ENCODE data around the gene ACAA2.

- TF ChIP-seq, protein P1, sequence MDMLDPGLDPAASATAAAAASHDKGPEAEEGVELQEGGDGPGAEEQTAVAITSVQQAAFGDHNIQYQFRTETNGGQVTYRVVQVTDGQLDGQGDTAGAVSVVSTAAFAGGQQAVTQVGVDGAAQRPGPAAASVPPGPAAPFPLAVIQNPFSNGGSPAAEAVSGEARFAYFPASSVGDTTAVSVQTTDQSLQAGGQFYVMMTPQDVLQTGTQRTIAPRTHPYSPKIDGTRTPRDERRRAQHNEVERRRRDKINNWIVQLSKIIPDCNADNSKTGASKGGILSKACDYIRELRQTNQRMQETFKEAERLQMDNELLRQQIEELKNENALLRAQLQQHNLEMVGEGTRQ (IDR thresholded peaks at IDR 0.05; ENCODE audit: borderline replicate concordance, low read depth, low read length) = no peak
- TF ChIP-seq ESRRA (IDR thresholded peaks at IDR 0.05; ENCODE audit: low read length) (no peak), CTCF (IDR thresholded peaks at IDR 0.05 in 2 of 3, conservative IDR thresholded peaks at IDR 0.05 in 1 of 3; ENCODE audit: control insufficient read depth in 2 of 3, extremely low read depth in 1 of 3, insufficient read depth in 1 of 3, low read depth in 3 of 3, low read length in 3 of 3) (no peak), RFX5 (IDR thresholded peaks at IDR 0.05; ENCODE audit: low read depth, low read length) (no peak), MEF2B (IDR thresholded peaks at IDR 0.05; ENCODE audit: partially characterized antibody, poor library complexity, severe bottlenecking) (no peak), EP300 (IDR thresholded peaks at IDR 0.05; ENCODE audit: borderline replicate concordance in 1 of 2, control insufficient read depth in 1 of 2, low read depth in 2 of 2, low read length in 2 of 2) (no peak), NFXL1 (IDR thresholded peaks at IDR 0.05; ENCODE audit: borderline replicate concordance) (no peak), POLR2A (IDR thresholded peaks at IDR 0.05; ENCODE audit: low read depth, low read length) (no peak), SP1 (IDR thresholded peaks at IDR 0.05; ENCODE audit: low read depth, low read length) (no peak), TCF3 (IDR thresholded peaks at IDR 0.05; ENCODE audit: borderline replicate concordance, insufficient read depth, low read depth, low read length) (no peak), E4F1 (IDR thresholded peaks at IDR 0.05; ENCODE audit: borderline replicate concordance, partially characterized antibody) (no peak), NRF1 (conservative IDR thresholded peaks at IDR 0.05; ENCODE audit: low read depth, low read length) (no peak)
- TF ChIP-seq, protein P2, sequence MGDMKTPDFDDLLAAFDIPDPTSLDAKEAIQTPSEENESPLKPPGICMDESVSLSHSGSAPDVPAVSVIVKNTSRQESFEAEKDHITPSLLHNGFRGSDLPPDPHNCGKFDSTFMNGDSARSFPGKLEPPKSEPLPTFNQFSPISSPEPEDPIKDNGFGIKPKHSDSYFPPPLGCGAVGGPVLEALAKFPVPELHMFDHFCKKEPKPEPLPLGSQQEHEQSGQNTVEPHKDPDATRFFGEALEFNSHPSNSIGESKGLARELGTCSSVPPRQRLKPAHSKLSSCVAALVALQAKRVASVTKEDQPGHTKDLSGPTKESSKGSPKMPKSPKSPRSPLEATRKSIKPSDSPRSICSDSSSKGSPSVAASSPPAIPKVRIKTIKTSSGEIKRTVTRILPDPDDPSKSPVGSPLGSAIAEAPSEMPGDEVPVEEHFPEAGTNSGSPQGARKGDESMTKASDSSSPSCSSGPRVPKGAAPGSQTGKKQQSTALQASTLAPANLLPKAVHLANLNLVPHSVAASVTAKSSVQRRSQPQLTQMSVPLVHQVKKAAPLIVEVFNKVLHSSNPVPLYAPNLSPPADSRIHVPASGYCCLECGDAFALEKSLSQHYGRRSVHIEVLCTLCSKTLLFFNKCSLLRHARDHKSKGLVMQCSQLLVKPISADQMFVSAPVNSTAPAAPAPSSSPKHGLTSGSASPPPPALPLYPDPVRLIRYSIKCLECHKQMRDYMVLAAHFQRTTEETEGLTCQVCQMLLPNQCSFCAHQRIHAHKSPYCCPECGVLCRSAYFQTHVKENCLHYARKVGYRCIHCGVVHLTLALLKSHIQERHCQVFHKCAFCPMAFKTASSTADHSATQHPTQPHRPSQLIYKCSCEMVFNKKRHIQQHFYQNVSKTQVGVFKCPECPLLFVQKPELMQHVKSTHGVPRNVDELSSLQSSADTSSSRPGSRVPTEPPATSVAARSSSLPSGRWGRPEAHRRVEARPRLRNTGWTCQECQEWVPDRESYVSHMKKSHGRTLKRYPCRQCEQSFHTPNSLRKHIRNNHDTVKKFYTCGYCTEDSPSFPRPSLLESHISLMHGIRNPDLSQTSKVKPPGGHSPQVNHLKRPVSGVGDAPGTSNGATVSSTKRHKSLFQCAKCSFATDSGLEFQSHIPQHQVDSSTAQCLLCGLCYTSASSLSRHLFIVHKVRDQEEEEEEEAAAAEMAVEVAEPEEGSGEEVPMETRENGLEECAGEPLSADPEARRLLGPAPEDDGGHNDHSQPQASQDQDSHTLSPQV (IDR thresholded peaks at IDR 0.05) = no peak
Observed at GRCh38 chr18:49855711-49856415, 42.5 kb upstream of the ACAA2 start.
